GM18526 (cell line): Measurements from ENCODE around the gene EML5.

Source experiments
- POLR2A ChIP-seq: IDR thresholded peaks from 3 replicates; pipeline ENCODE4 v1.6.1; 2011; ENCODE audit not compliant: insufficient read length; ENCODE audit errors: extremely low read depth

Gene EML5

GRCh38 chr14:88614218-88614907 is 178.4 kb downstream of the EML5 start:
- TF ChIP-seq POLR2A = no peak

DNA sequence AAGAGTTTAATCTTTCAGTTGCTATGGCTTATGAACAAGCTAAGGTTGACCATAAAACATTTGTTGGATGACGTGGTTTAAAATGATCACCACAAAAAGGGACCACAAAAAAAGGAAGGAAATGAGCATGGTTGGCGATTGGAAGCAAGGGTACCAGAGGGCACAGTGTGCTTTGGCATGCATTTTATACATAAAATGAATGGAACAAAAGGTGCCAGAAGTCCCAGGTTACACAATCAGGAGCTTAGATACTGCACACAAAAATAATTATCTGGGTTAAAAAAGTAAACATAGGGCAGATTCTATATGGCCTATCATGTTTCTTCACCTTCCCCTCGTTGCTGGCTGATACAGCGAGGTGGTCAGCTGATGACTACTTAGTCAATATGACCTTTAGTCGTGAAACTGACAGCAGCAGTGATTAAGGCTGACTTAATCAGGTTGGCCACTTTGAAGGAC is 179.2 kb downstream of the EML5 start:
- TF ChIP-seq POLR2A = no peak

GRCh38 chr14:88612981-88613380 is 179.8 kb downstream of the EML5 start:
- no peak for TF ChIP-seq POLR2A

DNA sequence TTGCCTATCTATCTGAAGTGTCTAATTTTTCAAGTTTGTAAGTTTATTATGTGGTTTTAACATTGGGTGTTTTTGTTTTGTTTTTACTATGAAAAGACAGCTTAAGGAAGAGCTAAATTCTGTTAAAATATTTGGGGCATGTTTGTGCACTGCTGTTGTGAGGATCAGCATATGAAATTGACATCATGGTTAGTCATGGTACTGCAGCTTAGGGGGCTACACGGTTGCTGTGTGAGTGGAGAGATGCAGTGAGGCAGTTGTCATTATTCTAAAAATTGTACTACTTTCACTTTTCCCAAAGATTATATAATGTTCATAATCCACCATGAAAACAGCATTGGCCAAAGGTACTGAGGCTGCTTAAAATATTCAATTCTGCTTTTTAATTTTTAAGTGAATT is 180.9 kb downstream of the EML5 start:
- TF ChIP-seq POLR2A = no peak

DNA sequence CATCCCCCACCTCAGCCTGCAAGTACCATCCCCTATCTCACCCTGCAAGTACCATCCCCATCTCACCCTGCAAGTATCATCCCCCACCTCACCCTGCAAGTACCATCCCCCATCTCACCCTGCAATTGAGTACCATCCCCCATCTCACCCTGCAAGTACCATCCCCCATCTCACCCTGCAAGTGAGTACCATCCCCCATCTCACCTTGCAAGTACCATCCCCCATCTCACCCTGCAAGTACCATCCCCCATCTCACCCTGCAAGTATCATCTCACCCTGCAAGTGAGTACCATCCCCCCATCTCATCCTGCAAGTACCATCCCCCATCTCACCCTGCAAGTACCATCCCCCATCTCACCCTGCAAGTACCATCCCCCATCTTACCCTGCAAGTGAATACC is 184.9 kb downstream of the EML5 start:
- TF ChIP-seq POLR2A = no peak

- TF ChIP-seq POLR2A = no peak
These were observed 187.2 kb downstream of the EML5 start for GRCh38 chr14:88605594-88605993.

DNA sequence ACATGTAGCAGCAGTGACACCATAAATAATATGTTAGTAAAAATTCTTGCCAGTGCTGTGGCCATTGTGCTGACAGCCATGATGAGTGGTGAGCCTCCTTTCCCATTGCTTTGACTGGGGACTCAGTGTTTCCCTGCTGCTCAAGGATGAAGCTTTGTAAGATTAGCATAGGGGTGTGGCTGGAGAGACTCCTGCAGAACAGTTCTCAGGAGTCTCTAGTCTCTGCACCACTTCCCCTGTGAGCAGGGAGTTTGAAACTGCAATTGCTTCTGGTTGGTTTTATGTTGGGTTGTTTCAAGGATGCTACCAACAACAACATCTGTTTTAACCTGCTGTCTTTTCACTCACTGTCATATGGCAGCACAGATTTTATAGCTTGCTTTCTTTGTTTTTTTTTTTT is 188.5 kb downstream of the EML5 start:
- TF ChIP-seq POLR2A = no peak

DNA sequence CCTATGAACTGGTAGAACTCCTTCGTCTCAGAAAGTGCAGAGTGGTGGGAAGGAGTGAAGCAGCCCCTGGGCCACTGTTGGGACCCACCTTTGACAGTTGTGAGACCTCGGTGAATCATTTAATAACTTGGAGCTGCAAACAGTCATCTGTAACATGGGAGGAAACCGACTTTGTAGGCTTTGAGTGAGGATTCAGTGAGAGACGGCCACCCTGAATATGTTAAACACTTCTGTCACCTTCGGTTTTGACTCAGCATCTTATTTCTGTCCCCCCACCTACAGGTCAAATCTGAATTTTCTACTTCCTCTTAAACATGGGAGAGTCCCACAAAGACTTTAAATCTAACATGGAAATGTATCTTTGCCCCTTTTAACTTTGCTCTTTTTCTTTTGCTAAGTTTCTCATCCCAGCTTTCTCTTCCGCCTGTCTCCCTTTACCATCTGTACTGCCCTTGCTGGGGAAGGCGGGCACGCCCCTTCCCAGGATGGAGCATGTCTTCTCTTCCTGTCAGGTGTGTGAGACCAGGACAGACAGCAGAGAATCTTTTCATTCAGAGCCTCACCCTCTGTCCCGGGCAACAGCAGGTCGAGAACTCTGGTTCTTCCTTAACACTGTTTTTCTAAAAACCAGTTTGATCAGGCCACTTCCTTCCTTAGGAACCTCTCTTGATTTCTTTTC is 192.9 kb downstream of the EML5 start:
- TF ChIP-seq POLR2A = no peak

- TF ChIP-seq POLR2A = no peak
These were observed 193.4 kb downstream of the EML5 start for GRCh38 chr14:88599326-88599725.

DNA sequence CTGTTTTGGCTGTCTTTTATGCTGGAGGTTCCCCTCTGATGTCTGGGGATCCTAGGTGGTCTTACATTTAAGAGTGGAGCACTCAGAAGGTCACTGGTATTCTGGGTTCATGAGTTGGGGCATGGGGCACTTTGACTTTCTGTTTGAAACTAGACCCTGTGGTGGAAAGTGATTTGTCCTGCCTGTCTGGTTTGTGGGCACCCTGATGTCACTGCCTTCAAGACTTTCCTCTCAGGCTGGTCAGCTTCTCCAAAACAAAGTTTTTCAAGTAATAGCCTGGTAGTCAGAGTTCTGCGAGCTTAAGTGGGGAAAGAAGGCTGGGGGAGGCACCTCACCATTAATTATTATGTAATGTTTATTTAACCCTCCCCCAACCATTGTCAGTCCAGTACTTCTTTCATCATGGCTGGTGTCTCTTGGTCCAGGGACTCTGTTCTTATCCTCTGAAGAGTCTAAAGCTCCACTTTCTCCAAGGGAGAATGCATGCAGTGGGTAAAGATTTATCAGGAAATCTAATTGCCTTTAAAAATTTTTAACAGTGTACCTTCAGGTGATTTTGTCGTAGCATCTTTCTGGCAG is 194.6 kb downstream of the EML5 start:
- no peak for TF ChIP-seq POLR2A

GRCh38 chr14:88597601-88598000 is 195.2 kb downstream of the EML5 start:
- TF ChIP-seq POLR2A = no peak

DNA sequence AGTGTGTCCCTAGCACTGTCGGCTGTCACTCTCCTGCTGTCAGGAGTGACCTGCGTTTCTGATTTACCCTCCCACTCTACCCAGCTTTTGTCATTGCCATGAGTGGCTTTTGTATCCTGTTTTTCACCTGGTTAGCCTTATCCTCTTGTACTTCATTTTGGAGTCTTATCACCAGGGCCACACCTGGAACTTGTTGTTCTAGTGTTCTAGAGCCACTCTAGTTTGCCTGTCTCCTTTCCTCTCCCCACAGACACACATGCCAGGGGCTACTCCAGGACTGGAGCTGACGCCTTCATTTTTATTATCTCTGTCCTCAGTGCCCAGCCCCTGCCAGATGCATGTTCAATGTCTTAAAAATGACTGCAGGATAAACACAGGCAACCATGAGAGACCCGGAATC is 195.7 kb downstream of the EML5 start:
- TF ChIP-seq POLR2A = no peak

- TF ChIP-seq POLR2A = no peak
These were observed 200.7 kb downstream of the EML5 start for GRCh38 chr14:88592031-88592430.

DNA sequence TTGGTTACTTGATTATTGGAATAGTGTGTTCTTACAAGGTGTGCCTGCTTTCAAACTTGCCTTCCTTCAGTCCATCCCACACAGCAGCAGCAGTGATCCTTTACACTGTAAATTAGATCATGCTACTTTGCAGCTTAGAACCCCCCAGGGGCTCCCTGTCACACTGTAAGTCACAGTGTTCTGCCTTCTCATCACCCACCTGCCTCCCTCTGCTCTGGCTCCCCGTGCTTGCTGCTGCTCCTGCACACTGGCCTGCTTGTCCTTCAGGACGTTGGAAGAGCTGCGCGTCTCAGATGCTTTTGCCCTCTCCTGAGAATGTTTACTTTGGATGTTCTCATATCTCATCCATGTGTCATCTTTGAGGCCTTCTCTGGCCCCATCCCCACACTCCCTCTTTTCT is 202.6 kb downstream of the EML5 start:
- TF ChIP-seq POLR2A = no peak

- no peak for TF ChIP-seq POLR2A
These were observed 204.7 kb downstream of the EML5 start for GRCh38 chr14:88588081-88588480.

DNA sequence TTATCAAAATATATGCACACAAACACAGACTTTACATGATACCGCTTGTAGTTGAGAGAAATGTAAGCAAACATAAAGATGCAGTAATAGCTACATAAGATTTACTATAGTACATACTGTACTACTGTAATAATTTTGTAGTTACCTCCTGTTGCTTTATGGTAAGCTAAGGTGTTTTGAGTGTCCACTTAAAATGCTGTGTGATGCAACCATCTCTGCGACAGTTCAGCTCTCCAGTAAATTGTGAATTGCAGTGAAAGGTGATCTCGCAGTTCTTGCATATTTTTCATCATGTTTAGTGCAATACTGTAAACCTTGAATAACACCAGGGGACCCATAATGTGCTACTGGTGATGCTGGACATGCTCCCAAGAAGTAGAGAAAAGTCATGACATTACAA is 208.3 kb downstream of the EML5 start:
- no peak for TF ChIP-seq POLR2A
